HG02884 (cell line): ENCODE results near the gene PATJ.
"Not testable (repeated sequence)": the region's sequence is repeated elsewhere in the genome, so short reads cannot be mapped to it uniquely, and the experiment has no call there.

Source experiments
- ATAC-seq: cut with Tn5 transposase; IDR thresholded peaks from one replicate; pipeline ENCODE4 v1.9.1; 2021; ENCODE audit warnings: mild to moderate bottlenecking, moderate library complexity; ENCODE audit not compliant: unreplicated experiment

Gene PATJ, protein sequence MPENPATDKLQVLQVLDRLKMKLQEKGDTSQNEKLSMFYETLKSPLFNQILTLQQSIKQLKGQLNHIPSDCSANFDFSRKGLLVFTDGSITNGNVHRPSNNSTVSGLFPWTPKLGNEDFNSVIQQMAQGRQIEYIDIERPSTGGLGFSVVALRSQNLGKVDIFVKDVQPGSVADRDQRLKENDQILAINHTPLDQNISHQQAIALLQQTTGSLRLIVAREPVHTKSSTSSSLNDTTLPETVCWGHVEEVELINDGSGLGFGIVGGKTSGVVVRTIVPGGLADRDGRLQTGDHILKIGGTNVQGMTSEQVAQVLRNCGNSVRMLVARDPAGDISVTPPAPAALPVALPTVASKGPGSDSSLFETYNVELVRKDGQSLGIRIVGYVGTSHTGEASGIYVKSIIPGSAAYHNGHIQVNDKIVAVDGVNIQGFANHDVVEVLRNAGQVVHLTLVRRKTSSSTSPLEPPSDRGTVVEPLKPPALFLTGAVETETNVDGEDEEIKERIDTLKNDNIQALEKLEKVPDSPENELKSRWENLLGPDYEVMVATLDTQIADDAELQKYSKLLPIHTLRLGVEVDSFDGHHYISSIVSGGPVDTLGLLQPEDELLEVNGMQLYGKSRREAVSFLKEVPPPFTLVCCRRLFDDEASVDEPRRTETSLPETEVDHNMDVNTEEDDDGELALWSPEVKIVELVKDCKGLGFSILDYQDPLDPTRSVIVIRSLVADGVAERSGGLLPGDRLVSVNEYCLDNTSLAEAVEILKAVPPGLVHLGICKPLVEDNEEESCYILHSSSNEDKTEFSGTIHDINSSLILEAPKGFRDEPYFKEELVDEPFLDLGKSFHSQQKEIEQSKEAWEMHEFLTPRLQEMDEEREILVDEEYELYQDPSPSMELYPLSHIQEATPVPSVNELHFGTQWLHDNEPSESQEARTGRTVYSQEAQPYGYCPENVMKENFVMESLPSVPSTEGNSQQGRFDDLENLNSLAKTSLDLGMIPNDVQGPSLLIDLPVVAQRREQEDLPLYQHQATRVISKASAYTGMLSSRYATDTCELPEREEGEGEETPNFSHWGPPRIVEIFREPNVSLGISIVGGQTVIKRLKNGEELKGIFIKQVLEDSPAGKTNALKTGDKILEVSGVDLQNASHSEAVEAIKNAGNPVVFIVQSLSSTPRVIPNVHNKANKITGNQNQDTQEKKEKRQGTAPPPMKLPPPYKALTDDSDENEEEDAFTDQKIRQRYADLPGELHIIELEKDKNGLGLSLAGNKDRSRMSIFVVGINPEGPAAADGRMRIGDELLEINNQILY (N-terminal part only)

DNA sequence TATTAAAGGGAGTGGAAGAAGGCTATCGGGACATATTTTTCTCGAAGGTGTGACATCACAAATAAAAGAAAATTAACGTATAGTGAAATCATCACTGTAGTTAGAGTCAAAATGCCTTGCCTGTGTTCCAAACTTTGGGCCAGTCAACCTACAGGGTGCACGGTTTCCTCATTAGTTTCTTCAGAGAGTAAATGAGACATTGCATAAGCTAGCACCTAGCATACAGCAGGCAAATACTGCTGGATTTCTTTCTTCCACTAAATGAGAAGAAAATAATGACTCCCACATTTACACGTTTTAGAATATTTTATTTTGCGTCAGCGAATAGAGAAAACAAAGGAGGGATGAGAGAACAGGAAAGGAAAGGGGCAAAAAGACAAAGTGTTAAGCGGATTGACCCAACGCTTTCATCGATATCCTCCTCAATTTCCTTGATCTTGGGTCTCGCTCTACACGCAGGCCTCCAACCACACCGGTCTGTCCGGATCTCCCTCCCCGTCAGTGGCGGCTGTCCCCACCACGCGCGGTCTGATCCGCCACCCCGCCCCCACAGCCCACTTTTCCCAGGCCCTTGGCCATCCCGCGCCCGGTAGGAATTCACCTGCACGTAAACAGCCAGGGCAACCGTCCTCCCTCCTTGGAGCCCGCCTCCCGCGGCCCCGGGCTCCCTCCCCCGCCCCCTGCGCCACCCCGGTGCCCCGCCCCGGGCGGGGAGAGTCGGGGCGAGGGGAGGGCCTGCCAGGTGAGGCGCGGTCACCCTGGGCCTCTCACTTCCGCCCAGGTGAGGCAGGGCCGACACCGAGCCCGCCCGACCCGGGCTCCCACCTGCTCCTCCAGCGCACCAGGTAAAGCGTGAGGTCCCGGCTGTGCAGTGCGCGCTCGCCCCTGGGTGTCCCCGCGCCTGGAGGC, at the start of gene PATJ:
PATJ (plus strand) TSS at position 770 of the 909 bp plus-strand sequence. CDS start 20,413 bp downstream, outside the sequence.
- peak; percentile 72 for ATAC-seq

DNA sequence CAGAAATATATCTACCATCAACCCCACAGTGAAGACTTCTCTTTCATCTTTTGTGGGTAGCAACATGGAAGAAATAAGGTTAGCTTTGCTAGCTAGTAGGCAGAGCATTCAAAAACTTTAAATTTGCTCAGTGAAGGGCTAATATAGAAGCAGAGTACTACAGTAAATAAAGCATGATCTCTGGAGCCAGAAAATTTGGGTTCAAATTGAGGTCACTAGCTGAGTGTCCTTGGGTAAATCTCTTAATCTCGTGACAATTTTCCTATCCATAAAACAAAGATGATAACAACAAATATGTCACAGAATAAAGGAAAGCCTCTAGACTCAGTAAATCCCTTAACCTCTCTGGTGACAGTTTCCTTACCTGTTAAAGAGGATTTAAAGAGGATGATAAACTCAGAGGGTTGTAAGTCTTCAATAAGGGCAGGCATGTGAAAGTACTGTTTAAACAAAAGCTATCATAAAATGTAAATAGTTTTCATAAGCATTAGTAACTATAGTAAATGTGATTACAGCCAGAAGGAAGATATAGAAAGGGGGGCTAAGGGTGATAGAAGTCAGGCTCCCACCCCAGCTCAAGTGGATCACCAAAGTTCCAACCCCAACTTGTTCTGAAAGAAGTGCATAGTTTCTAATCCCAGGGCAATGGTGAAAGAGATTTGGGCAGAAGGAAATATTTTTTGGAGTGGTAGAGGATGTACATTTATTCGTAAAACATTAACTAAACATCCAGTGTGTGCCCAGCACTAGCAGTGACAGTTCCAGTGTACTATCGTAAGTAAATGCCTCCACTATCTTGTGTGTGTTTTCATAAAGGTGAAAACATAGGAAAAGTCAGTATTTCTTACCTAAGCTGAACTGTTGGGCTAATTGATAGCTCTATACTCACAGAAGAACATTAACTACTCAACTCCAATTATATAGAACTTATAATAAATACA, 42.1 kb upstream of the PATJ start:
- ATAC-seq, result no peak

DNA sequence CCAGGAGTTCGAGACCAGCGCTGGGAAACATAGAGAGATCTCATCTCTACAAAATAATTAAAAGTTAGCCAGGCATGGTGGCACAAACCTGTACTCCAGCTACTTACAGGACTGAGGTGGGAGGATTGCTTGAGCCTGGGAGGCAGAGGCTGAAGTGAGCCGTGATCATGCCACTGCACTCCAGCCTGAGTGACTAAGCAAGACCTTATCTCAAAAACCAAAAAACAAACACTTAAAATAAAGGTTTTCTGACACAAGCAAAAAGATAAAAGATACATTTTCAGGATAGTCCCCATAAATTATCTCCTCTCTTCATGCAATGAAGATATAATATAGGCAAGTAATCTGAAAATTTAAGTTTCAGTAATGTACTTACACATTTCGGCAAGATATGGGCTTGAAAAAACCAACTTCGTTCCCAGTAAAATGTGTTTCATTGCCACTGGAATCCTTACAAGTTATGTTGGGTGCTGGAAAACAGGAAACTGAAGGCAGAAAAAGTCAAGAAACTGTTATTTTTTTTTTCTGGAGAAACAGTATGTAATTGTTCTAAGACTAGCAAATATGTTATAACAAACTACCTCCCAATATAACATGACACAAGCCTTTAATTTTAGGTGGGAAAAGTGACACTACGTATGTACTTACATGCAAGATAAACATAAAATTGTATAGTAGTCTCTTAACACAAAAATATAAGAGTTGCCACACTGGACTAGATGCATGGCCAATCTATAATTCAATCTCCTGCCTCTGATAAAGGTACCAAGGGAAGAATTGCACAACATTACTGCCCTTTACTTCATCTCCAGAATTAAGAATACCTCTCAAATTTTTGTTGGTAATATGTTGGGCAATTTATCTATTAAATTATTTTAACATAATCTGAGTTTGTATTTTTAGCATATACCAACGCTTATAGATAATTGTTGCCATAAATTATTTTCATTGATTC, 33.0 kb upstream of the PATJ start:
- ATAC-seq, result no peak

DNA sequence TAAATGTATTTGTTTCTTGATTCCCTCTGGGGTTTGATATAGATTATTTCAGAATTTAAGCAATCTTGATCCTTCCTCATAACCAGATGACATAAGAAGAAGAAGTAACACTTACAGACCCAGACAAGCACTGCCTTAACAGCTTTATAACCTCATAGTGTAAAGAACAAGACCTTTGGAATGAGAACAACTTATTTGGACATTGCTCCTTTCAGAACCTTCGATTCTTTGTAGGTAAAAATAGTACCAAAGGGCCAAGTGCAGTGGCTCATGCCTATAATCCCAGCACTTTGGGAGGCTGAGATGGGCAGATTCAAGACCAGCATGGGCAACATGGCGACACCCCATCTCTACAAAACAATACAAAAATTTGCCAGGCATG, 32.4 kb upstream of the PATJ start:
- no peak for ATAC-seq

DNA sequence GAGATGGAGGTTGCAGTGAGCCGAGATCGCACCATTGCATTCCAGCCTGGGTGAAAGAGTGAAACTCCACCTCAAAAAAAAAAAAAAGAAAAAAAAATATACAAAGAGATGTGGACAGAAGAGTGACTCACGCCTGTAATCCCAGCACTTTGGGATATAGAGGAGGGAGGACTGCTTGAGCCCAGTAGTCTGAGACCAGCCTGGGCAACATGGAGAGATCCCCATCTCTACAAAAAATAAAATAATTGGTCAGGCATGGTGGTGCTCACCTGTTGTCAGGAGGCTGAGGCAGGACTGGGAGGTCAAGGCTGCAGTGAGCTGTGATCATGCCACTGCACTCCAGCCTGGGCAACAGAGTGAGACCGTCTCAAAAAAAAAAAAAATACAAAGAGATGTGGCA, 31.0 kb upstream of the PATJ start:
- ATAC-seq, result not testable (repeated sequence)

DNA sequence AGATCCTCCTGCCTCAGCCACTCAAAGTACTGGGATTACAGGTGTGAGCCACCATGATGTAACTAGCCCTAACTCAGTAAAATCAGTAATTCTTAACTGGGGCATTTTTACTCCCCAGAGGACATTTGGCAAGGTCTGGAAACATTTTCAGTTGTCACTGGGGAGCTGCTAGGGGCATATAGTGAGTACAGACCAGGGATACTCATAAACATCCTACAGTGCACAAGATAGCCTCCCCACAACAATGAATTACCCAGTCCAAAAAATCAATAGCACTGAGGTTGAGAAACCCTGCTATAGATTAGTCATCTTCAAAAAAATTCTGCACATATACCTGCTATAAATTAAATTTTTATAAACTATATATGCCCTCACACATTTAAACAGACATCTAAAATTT, 30.3 kb upstream of the PATJ start:
- ATAC-seq, result no peak

DNA sequence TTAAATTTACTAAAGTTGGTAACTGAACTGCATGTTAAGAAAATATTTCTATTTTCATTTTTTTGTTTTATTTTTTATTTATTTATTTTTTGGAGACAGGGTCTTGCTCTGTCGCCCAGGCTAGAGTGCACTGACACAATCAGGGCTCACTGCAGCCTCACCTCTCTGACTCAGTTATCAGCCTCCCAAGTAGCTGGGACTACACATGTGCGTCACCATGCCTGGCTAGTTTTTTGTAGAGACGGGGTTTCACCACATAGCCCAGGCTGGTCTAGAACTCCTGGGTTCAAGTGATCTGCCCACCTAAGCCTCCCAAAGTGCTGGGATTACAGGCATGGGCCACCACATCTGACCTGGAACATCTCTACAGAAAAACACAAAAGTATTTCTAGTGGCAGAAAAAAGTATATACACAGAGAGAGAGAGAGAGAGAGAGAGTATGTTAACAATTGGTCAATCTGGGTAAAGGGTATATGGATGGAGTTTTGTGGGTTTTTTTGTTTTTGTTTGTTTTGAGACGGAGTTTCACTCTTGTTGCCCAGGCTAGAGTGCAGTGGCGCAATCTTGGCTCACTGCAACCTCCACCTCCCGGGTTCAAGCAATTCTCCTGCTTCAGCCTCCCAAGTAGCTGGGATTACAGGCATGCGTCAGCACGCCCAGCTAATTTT, 23.1 kb upstream of the PATJ start:
- ATAC-seq, result not testable (repeated sequence)

DNA sequence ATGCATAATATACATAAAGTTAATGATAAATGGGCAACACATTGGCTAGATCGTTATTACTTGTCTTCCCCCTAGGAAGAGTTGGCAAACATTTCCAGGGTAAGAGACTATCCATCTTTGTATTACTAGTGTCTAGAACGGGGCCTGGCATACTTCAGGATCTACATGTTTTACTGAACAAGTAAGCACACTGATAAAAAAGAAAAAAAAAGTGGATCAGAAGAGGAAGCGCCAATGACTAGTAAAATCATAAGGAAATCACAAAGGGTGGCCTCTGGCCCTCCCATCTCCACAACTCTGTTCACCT, 17.8 kb upstream of the PATJ start:
- no peak for ATAC-seq

DNA sequence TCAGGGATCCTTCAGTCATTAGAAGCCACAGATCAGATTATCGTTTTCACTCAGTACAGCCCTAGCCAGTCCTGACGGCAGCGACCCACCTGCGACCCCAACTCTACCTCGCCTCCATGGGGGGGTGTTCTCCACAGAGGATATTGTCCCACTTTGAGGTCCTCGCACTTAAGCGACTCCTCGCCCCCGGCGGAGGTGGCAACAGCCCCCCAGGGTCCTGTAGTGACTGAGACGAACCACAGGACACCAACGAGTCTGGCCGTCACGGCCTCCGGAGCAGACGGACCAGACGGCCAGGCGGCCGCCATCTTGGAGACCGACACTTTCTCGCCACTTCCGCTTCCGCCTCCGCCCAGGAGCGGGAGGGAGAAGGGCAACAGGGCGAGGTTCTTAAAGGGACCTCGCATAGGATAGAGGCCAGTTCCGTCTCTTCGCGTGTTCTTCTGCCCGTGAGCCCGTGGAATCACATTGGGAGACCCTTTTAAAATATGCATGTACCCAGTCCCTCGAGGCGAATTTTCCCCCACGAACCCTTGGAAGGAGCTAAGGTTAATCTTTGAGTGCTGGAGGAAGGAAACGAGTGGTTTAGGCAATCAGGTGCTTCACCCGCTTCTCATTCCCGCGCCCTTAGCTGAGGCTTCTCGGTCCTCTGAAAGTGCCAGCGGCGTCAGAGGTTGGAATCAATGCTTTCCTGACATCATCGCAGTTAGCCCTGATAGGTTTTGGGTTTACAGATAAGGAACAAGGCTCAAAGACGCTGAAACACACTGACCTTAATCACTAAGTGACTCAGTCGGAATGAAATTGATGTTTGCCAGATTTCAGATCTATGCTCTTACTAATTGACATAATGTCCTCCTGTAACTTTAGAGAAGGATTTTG, 17.2 kb upstream of the PATJ start, which contains the start of gene TM2D1:
TM2D1 (minus strand) TSS at position 329 of the 882 bp plus-strand sequence; CDS start at position 308, 21 bp downstream.
- peak; percentile 99 for ATAC-seq

DNA sequence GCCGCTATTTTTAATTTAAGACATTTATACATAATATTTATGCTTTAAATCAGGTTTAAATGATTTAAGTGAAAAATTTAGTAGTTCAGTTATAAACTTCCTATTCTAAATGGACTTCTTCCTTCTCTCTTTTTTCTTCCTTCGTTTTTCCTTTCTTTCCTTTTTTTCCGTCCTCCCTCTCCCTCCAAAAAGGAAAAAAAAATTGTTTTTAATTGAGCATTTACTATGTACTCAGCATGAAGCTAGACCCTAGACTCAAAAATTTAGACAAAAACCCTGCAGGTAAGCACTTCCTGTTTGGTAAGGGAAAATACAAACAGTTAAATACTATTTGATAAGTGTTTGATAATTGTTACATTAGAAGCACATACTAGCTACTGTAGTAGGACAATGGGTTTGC, 14.7 kb upstream of the PATJ start:
- ATAC-seq, result no peak

DNA sequence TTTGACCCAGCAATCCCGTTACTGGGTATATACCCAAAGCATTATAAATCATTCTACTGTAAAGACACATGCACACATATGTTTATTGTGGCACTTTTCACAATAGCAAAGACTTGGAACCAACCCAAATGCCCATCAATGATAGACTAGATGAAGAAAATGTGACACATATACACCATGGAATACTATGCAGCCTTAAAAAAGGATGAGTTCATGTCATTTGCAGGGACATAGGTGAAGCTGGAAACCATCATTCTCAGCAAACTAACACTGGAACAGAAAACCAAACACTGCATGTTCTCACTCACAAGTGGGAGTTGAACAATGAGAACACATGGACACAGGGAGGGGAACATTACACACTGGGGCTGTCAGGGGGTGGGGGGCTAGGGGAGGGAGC, 11.6 kb upstream of the PATJ start:
- ATAC-seq, result not testable (repeated sequence)

DNA sequence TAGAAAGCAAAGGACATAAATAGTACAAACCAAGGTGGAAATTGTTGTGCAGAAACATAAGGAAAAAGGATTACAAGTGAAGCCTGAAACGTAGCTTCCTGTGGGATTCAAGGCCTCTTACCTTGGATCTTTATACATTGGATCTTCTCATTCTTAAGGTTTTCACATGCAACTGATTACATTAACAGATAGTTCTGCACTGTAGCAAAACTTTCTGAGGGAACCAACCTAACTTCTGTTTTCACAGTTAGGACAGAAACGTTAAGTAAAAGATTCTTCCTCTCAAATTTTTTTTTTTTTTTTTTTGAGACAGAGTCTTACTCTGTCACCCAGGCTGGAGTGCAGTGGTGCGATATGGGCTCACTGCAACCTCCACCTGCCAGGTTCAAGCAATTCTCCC, 9.6 kb upstream of the PATJ start:
- ATAC-seq, result no peak

DNA sequence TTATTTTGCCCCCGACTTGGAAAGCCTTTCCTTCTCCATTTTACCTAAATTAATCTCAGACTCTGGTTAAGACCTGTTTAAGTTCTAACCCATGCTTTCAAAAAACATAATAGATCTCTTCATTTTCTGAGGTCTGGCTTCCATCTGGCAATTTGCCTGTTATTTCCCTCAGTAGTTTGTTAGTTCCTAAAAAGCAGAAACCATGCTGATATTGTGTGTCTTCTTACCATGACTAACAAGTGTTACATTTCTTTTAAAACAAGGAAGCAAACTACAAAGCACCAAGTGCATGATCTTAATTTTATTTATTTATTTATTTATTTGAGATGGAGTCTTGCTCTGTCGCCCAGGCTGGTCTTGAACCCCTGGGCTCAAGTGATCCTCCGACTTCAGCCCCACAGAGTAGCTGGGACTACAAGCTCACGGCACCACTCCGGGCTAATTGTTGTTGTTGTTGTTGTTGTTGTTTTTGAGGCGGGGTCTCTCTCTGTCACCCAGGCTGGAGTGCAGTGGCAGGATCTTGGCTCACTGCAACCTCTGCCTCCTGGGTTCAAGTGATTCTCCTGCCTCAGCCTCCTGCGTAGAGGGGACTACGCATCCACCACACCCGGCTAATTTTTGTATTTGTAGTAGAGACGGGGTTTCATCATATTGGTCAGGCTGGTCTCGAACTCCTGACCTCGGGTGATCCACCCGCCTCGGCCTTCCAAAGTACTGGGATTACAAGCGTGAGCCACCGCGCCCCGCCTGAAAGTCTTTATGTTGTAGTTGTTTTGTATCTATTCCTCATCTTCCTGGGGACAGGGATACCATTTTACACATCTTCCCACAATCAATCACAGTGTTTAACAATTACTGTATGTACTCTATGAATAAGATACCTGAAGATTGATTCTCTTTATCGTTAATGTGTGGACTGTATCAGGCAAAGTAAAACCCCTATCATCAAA, 1.3 kb upstream of the PATJ start:
- no peak for ATAC-seq

DNA sequence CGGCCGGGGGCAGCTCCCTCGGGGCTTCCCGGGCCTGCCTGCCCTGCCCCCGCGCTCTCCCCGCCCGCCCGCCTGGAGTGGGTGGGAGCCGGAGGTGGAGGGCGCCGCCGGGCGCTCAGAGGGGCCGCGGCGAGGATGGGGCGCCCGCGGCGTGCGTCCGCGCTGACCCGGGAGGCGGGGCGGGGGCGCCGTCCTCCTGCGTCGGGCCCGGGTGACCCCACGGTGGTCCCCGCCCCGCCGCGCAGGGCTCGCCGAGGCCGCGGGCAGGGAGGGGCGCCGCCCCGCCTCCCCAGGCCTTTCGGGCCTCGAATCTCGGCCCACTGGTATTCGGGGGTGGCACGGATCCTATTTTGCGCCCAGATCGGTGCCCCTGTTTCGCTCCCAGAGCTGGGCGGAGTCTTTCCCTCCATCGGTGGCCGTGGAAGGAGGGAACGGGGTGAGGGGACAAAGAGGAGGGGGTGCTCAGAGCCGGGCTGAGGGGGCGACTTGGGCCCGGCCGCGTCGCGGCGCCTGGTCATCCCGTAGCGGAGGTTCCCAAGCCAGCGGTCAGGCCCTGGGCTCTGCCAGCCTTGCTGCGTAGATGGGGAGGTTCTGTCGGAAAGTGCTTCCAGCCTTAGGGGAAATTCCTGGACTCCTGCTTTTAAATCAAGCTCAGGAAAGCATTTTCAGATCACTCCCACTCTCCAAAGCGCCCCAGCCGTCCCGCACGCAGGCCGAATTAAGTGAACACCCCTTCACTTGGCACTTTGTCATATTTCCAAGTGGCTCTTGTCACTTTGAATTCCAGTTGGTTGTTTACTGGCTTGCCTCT, 545 bp downstream of the PATJ start:
- peak; percentile 52 for ATAC-seq

DNA sequence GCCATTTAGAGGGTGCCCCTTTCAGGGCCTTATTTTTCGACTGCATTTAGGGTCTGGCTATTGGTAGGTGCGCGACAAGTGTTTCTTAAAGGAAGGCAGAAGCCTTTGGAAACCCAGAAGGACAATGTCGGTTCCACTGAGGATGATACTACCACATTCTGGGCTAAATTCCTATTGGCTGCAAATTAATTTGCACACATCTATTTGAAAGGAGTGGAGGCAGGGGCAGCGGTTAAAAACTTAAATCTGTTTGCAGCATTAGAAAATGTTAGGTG, 1.1 kb downstream of the PATJ start:
- no peak for ATAC-seq
